ENCODE measurements around the gene MYLK3.

The MYLK3 gene

GRCh38 chr16:46759309-46759708 is 11.2 kb upstream of the MYLK3 start:
- TF ChIP-seq, protein P1, sequence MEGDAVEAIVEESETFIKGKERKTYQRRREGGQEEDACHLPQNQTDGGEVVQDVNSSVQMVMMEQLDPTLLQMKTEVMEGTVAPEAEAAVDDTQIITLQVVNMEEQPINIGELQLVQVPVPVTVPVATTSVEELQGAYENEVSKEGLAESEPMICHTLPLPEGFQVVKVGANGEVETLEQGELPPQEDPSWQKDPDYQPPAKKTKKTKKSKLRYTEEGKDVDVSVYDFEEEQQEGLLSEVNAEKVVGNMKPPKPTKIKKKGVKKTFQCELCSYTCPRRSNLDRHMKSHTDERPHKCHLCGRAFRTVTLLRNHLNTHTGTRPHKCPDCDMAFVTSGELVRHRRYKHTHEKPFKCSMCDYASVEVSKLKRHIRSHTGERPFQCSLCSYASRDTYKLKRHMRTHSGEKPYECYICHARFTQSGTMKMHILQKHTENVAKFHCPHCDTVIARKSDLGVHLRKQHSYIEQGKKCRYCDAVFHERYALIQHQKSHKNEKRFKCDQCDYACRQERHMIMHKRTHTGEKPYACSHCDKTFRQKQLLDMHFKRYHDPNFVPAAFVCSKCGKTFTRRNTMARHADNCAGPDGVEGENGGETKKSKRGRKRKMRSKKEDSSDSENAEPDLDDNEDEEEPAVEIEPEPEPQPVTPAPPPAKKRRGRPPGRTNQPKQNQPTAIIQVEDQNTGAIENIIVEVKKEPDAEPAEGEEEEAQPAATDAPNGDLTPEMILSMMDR (IDR thresholded peaks at IDR 0.05; ENCODE audit: low read depth, low read length) = no peak

DNA sequence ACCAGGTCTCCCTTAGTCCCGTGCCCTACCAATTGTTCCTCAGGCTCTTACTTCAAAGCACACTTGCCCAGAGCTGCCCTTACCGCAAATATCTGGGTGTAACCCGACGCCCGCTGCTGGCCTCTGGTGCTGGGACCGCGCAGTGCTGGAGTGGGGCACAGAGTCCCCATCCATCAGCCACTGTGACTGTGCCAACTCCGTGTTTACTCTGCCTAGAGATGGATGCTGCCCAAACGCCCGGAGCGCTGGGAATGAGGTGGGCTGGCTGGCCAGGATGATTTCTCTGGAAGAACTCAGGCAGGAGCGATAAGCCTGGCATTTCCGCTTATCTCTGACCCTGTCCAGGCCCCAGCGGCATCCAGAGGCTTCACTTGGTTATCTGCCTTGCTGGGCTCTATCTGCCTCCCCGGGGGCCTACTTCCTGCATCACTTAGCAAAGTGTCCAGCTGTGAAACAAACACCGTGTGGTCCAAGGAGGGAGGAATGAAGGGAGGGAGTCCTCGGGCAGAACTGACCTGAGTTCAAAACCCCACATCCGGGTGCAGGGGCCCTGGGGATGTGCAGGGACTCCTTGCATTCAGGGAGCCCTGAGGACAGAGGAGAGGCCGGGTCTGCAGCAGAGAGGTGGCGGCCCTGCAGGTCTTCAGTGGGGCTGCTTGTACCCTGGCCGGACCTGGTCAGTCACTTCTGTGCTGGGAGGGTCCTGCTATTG is 9.4 kb upstream of the MYLK3 start:
- H3K4me3 ChIP-seq (ENCODE audit: low read depth, low read length) = no peak overlapping the region
- TF ChIP-seq, protein P1 (IDR thresholded peaks at IDR 0.05; ENCODE audit: low read depth, low read length) = no peak

More at GRCh38 chr16:46759309-46759708, 11.2 kb upstream of the MYLK3 start:
- H3K4me3 ChIP-seq (ENCODE audit: low read depth, low read length) = no peak overlapping the region

- TF ChIP-seq, protein P1 (IDR thresholded peaks at IDR 0.05; ENCODE audit: low read depth, low read length) = no peak
- no peak overlapping the region for H3K4me3 ChIP-seq (ENCODE audit: low read depth, low read length)
Measured at GRCh38 chr16:46756772-46757171, 8.6 kb upstream of the MYLK3 start.

GRCh38 chr16:46753015-46753414 is 4.9 kb upstream of the MYLK3 start:
- no peak overlapping the region for H3K4me3 ChIP-seq (ENCODE audit: low read depth, low read length)
- TF ChIP-seq, protein P1 (IDR thresholded peaks at IDR 0.05; ENCODE audit: low read depth, low read length) = no peak

DNA sequence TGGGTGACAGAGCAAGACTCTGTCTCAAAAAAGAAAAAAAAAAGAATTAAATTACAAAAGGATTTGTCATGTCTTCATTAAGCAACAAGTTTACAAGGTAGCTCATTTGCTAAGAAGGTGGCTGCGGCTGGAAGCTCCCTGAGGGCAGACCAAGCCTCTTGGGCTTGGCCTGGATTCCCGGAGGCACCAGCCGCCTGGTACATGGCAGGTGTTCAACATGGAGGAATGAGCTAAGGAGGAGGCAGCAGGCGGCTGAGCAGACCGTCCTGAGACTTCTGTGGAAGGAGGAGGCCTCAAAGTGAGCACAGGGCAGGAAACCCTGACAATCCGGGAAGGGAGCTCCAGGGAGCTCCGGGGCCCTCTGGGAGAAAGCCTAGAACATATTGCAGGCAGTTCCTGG is 3.2 kb upstream of the MYLK3 start:
- TF ChIP-seq, protein P1 (IDR thresholded peaks at IDR 0.05; ENCODE audit: low read depth, low read length) = no peak

GRCh38 chr16:46748775-46749705 is 896 bp upstream of the MYLK3 start:
- TF ChIP-seq, protein P1 (IDR thresholded peaks at IDR 0.05; ENCODE audit: low read depth, low read length) = no peak
- no peak overlapping the region for H3K4me3 ChIP-seq (ENCODE audit: low read depth, low read length)

More for the DNA sequence above, 3.2 kb upstream of the MYLK3 start:
- no peak overlapping the region for H3K4me3 ChIP-seq (ENCODE audit: low read depth, low read length)
